Measurements from ENCODE around the gene DHX9. TPM values are rescaled to one million over a fixed set of nuclear protein-coding genes. Genes with fewer than 3 reads are reported as not detected.
"Not testable (repeated sequence)": the region's sequence is repeated elsewhere in the genome, so short reads cannot be mapped to it uniquely, and the experiment has no call there.

Gene DHX9
- total RNA-seq, 1 experiment from 2014 or later, result 218 TPM

GRCh38 chr1:182890927-182891610, 51.9 kb downstream of the DHX9 start:
- H3K27me3 Mint-ChIP-seq (ENCODE audit: insufficient read depth, unreplicated experiment), result no peaks in the 10 kb centered on the region
- no peak overlapping the region for H3K27ac Mint-ChIP-seq (ENCODE audit: unreplicated experiment)
- intact Hi-C loops (cut with micrococcal nuclease; ENCODE audit: unreplicated experiment), result no loop called here
- Histone ChIP-seq H3K36me3 (ENCODE audit: control insufficient read depth, insufficient read depth, low read length) (peaks cover 2% of the 10 kb centered on the region; the same call in 1 of the 2 replicates), H3K4me3 (ENCODE audit: low read depth, low read length) (no peak overlapping the region), H3K9me3 (no peaks in the 10 kb centered on the region), H3K4me1 (no peaks in the 10 kb centered on the region), H3K27me3 (replicated peaks; ENCODE audit: control insufficient read depth, insufficient read depth, low read length) (no peaks in the 10 kb centered on the region)
- H3K4me3 Mint-ChIP-seq (ENCODE audit: unreplicated experiment), result no peak overlapping the region
- H3K36me3 Mint-ChIP-seq (ENCODE audit: insufficient read depth, unreplicated experiment), result peaks cover 67% of the 10 kb centered on the region
- no peak for DNase-seq
- BruUV-seq (replicated peaks), result no TSS peak
- POLR2A ChIA-PET, result no interaction called here
- TF ChIP-seq CTCF (IDR thresholded peaks at IDR 0.05; ENCODE audit: insufficient read depth in 1 of 2, low read depth in 1 of 2, low read length in 1 of 2, severe bottlenecking in 1 of 2, unreplicated experiment in 1 of 2), result no peak
- no peaks in the 10 kb centered on the region for H3K4me1 Mint-ChIP-seq (ENCODE audit: low read depth, unreplicated experiment)
- CTCF ChIA-PET, result no interaction called here
- H3K9me3 Mint-ChIP-seq (ENCODE audit: unreplicated experiment), result peaks cover 13% of the 10 kb centered on the region

GRCh38 chr1:182897696-182898095, 58.5 kb downstream of the DHX9 start:
- Histone ChIP-seq H3K9me3 (no peaks in the 10 kb centered on the region), H3K27me3 (replicated peaks; ENCODE audit: control insufficient read depth, insufficient read depth, low read length) (no peaks in the 10 kb centered on the region), H3K36me3 (ENCODE audit: control insufficient read depth, insufficient read depth, low read length) (no peaks in the 10 kb centered on the region), H3K4me1 (no peaks in the 10 kb centered on the region), H3K4me3 (ENCODE audit: low read depth, low read length) (no peak overlapping the region)
- CTCF ChIA-PET, result no interaction called here
- BruUV-seq (replicated peaks), result no TSS peak
- POLR2A ChIA-PET, result no interaction called here
- H3K27me3 Mint-ChIP-seq (ENCODE audit: insufficient read depth, unreplicated experiment), result no peaks in the 10 kb centered on the region
- H3K4me3 Mint-ChIP-seq (ENCODE audit: unreplicated experiment), result no peak overlapping the region
- DNase-seq, result no peak
- no peak overlapping the region for H3K27ac Mint-ChIP-seq (ENCODE audit: unreplicated experiment)
- no peak for TF ChIP-seq CTCF (IDR thresholded peaks at IDR 0.05; ENCODE audit: insufficient read depth in 1 of 2, low read depth in 1 of 2, low read length in 1 of 2, severe bottlenecking in 1 of 2, unreplicated experiment in 1 of 2)
- intact Hi-C loops (cut with micrococcal nuclease; ENCODE audit: unreplicated experiment), result no loop called here
- H3K4me1 Mint-ChIP-seq (ENCODE audit: low read depth, unreplicated experiment), result no peaks in the 10 kb centered on the region
- peaks cover 1% of the 10 kb centered on the region for H3K36me3 Mint-ChIP-seq (ENCODE audit: insufficient read depth, unreplicated experiment)
- H3K9me3 Mint-ChIP-seq (ENCODE audit: unreplicated experiment), result peaks cover 13% of the 10 kb centered on the region

- H3K4me3 Mint-ChIP-seq (ENCODE audit: unreplicated experiment); BruUV-seq (replicated peaks); H3K36me3 Mint-ChIP-seq (ENCODE audit: insufficient read depth, unreplicated experiment); POLR2A ChIA-PET; H3K9me3 Mint-ChIP-seq (ENCODE audit: unreplicated experiment); H3K36me3 ChIP-seq (ENCODE audit: control insufficient read depth, insufficient read depth, low read length); H3K9me3 ChIP-seq; H3K4me1 ChIP-seq; H3K4me3 ChIP-seq (ENCODE audit: low read depth, low read length); H3K27me3 ChIP-seq (replicated peaks; ENCODE audit: control insufficient read depth, insufficient read depth, low read length); CTCF ChIA-PET; H3K4me1 Mint-ChIP-seq (ENCODE audit: low read depth, unreplicated experiment); H3K27ac Mint-ChIP-seq (ENCODE audit: unreplicated experiment); intact Hi-C loops (cut with micrococcal nuclease; ENCODE audit: unreplicated experiment); DNase-seq; H3K27me3 Mint-ChIP-seq (ENCODE audit: insufficient read depth, unreplicated experiment): not testable (repeated sequence)
Measured at GRCh38 chr1:182901946-182902345, 62.8 kb downstream of the DHX9 start.

- Histone ChIP-seq H3K9me3 (no peaks in the 10 kb centered on the region), H3K4me1 (no peaks in the 10 kb centered on the region), H3K27me3 (replicated peaks; ENCODE audit: control insufficient read depth, insufficient read depth, low read length) (no peaks in the 10 kb centered on the region), H3K4me3 (ENCODE audit: low read depth, low read length) (no peak overlapping the region), H3K36me3 (ENCODE audit: control insufficient read depth, insufficient read depth, low read length) (no peaks in the 10 kb centered on the region)
- no peaks in the 10 kb centered on the region for H3K9me3 Mint-ChIP-seq (ENCODE audit: unreplicated experiment)
- H3K36me3 Mint-ChIP-seq (ENCODE audit: insufficient read depth, unreplicated experiment), result no peaks in the 10 kb centered on the region
- intact Hi-C loops (cut with micrococcal nuclease; ENCODE audit: unreplicated experiment), result no loop called here
- no peak for DNase-seq
- H3K27ac Mint-ChIP-seq (ENCODE audit: unreplicated experiment), result no peak overlapping the region
- no peaks in the 10 kb centered on the region for H3K27me3 Mint-ChIP-seq (ENCODE audit: insufficient read depth, unreplicated experiment)
- POLR2A ChIA-PET, result no interaction called here
- H3K4me1 Mint-ChIP-seq (ENCODE audit: low read depth, unreplicated experiment), result no peaks in the 10 kb centered on the region
- no TSS peak for BruUV-seq (replicated peaks)
- CTCF ChIA-PET, result no interaction called here
- no peak overlapping the region for H3K4me3 Mint-ChIP-seq (ENCODE audit: unreplicated experiment)
- no peak for TF ChIP-seq CTCF (IDR thresholded peaks at IDR 0.05; ENCODE audit: insufficient read depth in 1 of 2, low read depth in 1 of 2, low read length in 1 of 2, severe bottlenecking in 1 of 2, unreplicated experiment in 1 of 2)
Measured at GRCh38 chr1:182905321-182905720, 66.2 kb downstream of the DHX9 start.
